GM19351 (cell line): ENCODE measurements around the gene UBE2D3.

Experiments used
- ATAC-seq: cut with Tn5 transposase; IDR thresholded peaks from one replicate; pipeline ENCODE4 v1.9.1; 2021; ENCODE audit warnings: mild to moderate bottlenecking, moderate library complexity; ENCODE audit not compliant: unreplicated experiment

The UBE2D3 gene

GRCh38 chr4:102792361-102792936 is 34.9 kb downstream of the UBE2D3 start:
- ATAC-seq: no peak

- no peak for ATAC-seq
These were observed 36.0 kb downstream of the UBE2D3 start for GRCh38 chr4:102791318-102791835.

GRCh38 chr4:102789317-102789717 is 38.0 kb downstream of the UBE2D3 start:
- ATAC-seq: no peak

- ATAC-seq: no peak
These were observed 39.4 kb downstream of the UBE2D3 start for GRCh38 chr4:102787944-102788343.

GRCh38 chr4:102787096-102787881 is 40.1 kb downstream of the UBE2D3 start:
- no peak for ATAC-seq

GRCh38 chr4:102786279-102786678 is 41.1 kb downstream of the UBE2D3 start:
- ATAC-seq: no peak

DNA sequence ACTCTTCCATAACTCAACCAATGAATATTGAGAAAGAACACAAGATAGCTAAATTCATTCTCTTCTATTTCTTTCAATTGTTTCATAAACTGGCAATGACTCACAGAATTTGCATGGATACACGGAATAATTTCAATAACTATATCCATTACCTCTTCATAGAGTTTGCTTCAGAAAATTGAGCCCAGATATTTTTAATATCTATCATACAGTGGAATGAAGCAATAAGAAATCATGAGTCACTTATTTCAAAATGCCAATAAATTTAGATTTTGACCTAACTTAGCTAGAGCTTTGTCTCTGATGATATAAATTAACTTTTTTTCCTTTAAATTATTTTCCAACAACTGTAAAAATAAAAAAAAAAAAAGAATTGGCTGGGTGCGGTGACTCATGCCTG is 44.3 kb downstream of the UBE2D3 start:
- ATAC-seq: no peak

DNA sequence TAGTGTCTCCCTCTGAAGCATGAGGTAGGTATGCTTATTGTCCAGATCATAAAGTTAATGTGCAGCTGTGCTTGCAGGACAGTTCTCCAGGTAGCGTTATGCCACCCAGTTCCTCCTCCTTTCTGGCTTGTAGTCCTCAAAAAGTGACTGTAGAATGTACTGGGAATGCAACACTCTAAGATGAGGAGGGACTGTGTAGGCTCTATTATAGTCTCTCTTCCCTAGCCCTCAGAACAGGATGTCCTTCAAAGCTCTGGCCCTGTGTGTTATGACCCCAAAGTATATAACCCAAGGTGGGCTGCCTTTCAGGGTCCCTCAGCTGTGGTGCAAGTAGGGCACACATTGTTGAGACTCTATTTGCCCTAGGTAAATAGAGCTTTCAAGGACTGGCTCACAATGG is 45.8 kb downstream of the UBE2D3 start:
- ATAC-seq: no peak

GRCh38 chr4:102780476-102781144 is 46.7 kb downstream of the UBE2D3 start:
- no peak for ATAC-seq

DNA sequence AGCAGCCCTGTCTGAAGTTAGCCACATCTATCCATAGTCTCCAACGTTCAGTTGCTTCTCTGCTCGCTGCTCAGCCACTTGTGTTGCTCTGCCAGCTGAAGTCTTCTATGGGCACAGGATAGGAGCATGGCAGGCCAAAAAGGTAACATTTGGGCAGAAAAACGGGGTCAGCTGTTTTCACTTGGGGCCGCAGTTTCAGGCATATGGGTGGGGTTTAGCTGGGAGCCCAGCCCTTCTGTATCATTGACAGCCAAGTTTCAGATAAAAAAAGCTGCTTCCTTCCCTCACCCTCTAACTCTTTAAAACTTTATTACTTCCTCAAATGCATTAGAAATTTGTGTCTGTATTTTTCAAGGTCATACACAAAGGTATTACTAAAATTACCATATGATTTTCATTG is 48.1 kb downstream of the UBE2D3 start:
- ATAC-seq: no peak

DNA sequence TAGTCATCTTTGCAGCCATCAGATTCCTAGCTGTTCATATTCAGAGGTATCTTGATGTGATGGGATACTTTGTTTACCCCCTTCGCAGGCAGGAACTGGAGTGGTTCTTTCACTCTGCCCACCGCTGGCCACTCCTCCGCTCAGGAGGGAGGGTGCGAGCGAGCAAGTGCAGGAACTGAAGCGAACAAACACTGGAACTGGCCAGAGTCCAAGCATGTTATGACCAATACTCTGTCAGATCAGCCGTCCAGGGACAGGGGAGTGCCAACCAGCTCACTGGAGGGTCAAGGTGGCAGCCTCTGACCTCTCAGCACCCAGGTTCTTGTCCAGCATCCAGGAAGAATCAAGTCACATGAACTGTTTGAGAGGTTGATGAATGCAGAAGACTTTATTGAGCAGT is 48.6 kb downstream of the UBE2D3 start:
- no peak for ATAC-seq

- ATAC-seq: no peak
These were observed 51.5 kb downstream of the UBE2D3 start for GRCh38 chr4:102775805-102776204.

DNA sequence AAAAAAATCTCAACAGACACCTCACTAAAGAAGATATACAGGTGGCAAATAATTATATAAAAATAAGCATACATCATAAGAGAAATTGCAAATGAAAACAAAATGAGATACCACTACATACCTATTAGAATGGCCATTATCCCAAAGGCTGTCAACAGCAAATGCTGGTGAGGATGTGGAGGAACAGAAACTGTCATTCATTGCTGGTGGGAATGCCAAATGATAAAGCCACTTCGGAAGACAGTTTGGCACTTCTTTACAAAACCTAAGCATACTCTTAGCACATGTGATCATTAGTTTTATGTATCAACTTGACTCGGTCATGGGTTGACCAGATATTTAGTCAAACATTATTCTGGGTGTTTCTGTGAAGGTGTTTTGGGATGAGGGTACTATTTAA is 53.1 kb downstream of the UBE2D3 start:
- ATAC-seq: no peak

DNA sequence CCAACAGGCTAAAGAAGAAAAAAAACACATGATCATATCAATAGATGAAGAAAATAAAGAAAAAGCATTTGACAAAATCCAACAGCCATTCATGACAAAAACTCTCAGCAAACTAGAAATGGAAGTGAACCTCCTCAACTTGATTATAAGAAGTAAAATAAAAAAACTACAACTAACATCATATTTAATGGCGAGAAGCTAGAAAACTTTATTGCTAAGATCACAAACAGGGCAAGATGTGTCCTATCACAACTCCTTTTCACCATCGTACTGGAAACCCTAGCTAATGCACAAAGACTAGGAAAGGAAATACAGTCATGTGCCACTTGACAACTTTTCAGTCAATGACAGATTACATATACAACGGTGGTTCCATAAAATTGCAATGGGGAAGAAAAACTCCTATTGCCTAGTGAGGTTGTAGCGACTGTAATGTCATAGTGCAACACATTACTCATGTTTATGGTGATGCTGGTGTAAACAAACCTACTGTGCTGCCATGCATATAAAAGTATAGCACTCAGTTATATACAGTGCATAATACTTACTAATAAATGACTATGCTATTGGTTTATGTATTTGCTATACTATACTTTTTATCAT is 54.5 kb downstream of the UBE2D3 start:
- ATAC-seq: no peak

- no peak for ATAC-seq
These were observed 62.5 kb downstream of the UBE2D3 start for GRCh38 chr4:102764901-102765300.

GRCh38 chr4:102761906-102762305 is 65.4 kb downstream of the UBE2D3 start:
- ATAC-seq: no peak

DNA sequence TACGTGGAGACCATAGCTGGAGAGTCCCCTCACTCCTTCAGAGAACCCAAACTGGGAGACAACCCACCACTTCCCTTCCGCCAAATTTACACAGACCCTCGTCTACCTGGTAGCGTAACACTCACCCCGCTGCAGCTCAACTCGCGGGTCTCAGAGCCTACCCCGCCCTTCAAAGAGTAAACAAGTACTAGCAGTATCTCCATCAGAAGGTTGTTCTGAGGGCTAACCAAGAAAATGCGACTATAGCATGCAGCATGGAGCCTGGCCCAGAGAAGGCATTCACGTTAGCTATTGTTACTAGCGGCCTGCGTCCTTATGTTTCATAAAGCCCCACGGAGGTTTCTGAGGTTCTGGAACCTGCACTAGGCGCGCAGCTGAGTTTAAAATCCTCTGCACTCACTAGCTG is 66.1 kb downstream of the UBE2D3 start:
- peak; percentile 13 for ATAC-seq

DNA sequence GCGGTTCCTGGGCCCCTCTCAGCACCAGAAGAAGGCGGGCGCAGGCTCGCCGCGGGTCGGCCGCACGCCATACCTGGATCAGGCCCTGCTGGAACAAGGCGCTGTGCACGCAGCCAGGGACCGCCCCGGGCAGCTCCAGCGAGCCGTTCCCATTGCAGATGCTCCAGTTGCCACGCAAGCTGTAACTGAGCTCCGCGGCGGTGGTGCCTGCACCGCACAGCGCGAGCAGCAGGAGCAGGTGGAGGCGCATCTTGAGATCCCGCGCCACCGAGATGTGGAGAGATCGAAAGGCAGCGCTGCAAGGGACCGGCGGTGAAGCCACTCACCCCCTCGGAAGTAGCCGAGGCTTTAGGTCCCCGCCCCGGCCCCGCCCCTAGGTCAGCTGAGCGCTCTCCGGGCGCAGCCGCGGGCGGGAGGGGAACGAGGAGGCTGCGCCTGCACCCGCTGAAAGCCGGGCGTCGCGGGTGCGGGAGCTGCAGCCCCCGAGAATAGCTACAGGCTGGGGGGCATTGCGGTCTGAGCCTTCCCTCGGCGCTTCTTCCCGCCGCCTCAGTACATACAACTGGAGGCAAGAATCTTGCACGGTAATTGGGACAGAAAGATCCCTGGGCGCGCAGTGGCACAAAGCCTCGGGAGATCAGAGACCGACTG is 66.6 kb downstream of the UBE2D3 start, which contains the start of gene MANBA:
Gene MANBA (minus strand): TSS at position 324 of the 651 bp plus-strand sequence. CDS start 74 bp downstream, at position 250.
- peak; percentile 88 for ATAC-seq

GRCh38 chr4:102759831-102760644 is 67.3 kb downstream of the UBE2D3 start:
- peak; percentile 53 for ATAC-seq
